ENCODE measurements around the gene PLCH2. TPM values are rescaled to one million over a fixed set of nuclear protein-coding genes. Genes with fewer than 3 reads are reported as not detected.

The PLCH2 gene
- total RNA-seq, 1 experiment from 2014 or later, result 7.2 TPM

GRCh38 chr1:2481885-2482284 is 5.8 kb downstream of the PLCH2 start:
- Histone ChIP-seq H3K27ac (ENCODE audit: low read length) (no peak overlapping the region), H4K20me1 (ENCODE audit: low read length) (no peaks in the 10 kb centered on the region), H3K79me2 (ENCODE audit: low read length) (no peaks in the 10 kb centered on the region), H3K9ac (ENCODE audit: low read length) (no peak overlapping the region), H3K9me3 (ENCODE audit: low read length) (no peaks in the 10 kb centered on the region), H3K9me2 (replicated peaks; ENCODE audit: low read length) (no peaks in the 10 kb centered on the region), H3K4me2 (ENCODE audit: low read length) (no peak overlapping the region), H3K4me3 (ENCODE audit: low read length) (no peak overlapping the region), H2AFZ (ENCODE audit: low read length) (no peak overlapping the region), H3K27me3 (ENCODE audit: low read length) (no peaks in the 10 kb centered on the region), H3K36me3 (ENCODE audit: low read depth, low read length) (no peaks in the 10 kb centered on the region), H3F3A (ENCODE audit: low read length, unreplicated experiment) (no peaks in the 10 kb centered on the region), H3K4me1 (ENCODE audit: insufficient read depth, low read length) (no peaks in the 10 kb centered on the region)
- ATAC-seq (peak; percentile 34), DNase-seq (peak; percentile 37)
- TF ChIP-seq EZH2phosphoT487 (IDR thresholded peaks at IDR 0.05; ENCODE audit: borderline replicate concordance, low read length) (no peak), EZH2 (IDR thresholded peaks at IDR 0.05; ENCODE audit: low read length, unreplicated experiment) (no peak)
- TF ChIP-seq, protein P1, sequence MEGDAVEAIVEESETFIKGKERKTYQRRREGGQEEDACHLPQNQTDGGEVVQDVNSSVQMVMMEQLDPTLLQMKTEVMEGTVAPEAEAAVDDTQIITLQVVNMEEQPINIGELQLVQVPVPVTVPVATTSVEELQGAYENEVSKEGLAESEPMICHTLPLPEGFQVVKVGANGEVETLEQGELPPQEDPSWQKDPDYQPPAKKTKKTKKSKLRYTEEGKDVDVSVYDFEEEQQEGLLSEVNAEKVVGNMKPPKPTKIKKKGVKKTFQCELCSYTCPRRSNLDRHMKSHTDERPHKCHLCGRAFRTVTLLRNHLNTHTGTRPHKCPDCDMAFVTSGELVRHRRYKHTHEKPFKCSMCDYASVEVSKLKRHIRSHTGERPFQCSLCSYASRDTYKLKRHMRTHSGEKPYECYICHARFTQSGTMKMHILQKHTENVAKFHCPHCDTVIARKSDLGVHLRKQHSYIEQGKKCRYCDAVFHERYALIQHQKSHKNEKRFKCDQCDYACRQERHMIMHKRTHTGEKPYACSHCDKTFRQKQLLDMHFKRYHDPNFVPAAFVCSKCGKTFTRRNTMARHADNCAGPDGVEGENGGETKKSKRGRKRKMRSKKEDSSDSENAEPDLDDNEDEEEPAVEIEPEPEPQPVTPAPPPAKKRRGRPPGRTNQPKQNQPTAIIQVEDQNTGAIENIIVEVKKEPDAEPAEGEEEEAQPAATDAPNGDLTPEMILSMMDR (conservative IDR thresholded peaks at IDR 0.05; ENCODE audit: low read depth, low read length), result no peak
- ChIA-PET POLR2A (ENCODE audit: unreplicated experiment) (no interaction called here), CTCF (no interaction called here)
- no TSS peak for BruUV-seq (replicated peaks)
- intact Hi-C loops (cut with micrococcal nuclease), result no loop called here

GRCh38 chr1:2482588-2482987 is 6.5 kb downstream of the PLCH2 start:
- Histone ChIP-seq H3K27me3 (ENCODE audit: low read length) (no peaks in the 10 kb centered on the region), H3F3A (ENCODE audit: low read length, unreplicated experiment) (no peaks in the 10 kb centered on the region), H3K79me2 (ENCODE audit: low read length) (no peaks in the 10 kb centered on the region), H3K4me3 (ENCODE audit: low read length) (no peak overlapping the region), H3K9me2 (replicated peaks; ENCODE audit: low read length) (no peaks in the 10 kb centered on the region), H2AFZ (ENCODE audit: low read length) (no peak overlapping the region), H4K20me1 (ENCODE audit: low read length) (no peaks in the 10 kb centered on the region), H3K9me3 (ENCODE audit: low read length) (no peaks in the 10 kb centered on the region), H3K9ac (ENCODE audit: low read length) (no peak overlapping the region), H3K4me2 (ENCODE audit: low read length) (no peak overlapping the region), H3K36me3 (ENCODE audit: low read depth, low read length) (no peaks in the 10 kb centered on the region), H3K27ac (ENCODE audit: low read length) (no peak overlapping the region), H3K4me1 (ENCODE audit: insufficient read depth, low read length) (no peaks in the 10 kb centered on the region)
- BruUV-seq (replicated peaks), result no TSS peak
- TF ChIP-seq EZH2 (IDR thresholded peaks at IDR 0.05; ENCODE audit: low read length, unreplicated experiment), result no peak
- no peak for TF ChIP-seq EZH2phosphoT487 (IDR thresholded peaks at IDR 0.05; ENCODE audit: borderline replicate concordance, low read length)
- TF ChIP-seq, protein P1 (conservative IDR thresholded peaks at IDR 0.05; ENCODE audit: low read depth, low read length), result no peak
- ChIA-PET POLR2A (ENCODE audit: unreplicated experiment) (interaction anchor here (0.6 kb wide), 1 partner anchor 1200 kb away, joined by 3 read pairs; no protein-coding TSS in a partner anchor), CTCF (no interaction called here)
- intact Hi-C loops (cut with micrococcal nuclease), result no loop called here
- DNase-seq, result no peak
- peak; percentile 20; the same call in 1 of the 2 replicates for ATAC-seq

DNA sequence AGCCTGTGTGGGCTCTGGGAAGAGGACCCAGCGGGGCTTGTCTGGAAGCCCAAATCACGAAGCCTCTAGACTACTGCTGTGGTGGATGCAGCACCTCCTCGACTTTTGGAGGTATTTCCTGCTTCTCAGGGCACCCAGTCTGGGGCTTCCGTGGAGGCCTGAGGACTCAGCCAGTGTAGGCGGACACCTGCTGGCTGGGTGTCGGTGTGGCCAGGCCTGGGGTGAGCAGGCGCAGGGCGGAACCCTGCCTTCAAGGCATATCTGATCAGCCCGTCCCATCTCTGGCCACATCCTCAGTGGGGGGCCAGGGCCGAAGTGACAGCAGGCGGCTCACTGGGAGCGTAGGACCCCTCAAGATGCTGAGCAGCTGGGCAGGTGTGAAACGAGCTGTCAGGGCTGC is 6.9 kb downstream of the PLCH2 start:
- intact Hi-C loops (cut with micrococcal nuclease), result no loop called here
- H3F3A ChIP-seq (ENCODE audit: low read length, unreplicated experiment), result no peaks in the 10 kb centered on the region
- no peaks in the 10 kb centered on the region for H3K4me1 ChIP-seq (ENCODE audit: insufficient read depth, low read length)
- no peak for ATAC-seq
- H3K9me2 ChIP-seq (replicated peaks; ENCODE audit: low read length), result no peaks in the 10 kb centered on the region
- TF ChIP-seq, protein P1 (conservative IDR thresholded peaks at IDR 0.05; ENCODE audit: low read depth, low read length), result no peak
- TF ChIP-seq EZH2 (IDR thresholded peaks at IDR 0.05; ENCODE audit: low read length, unreplicated experiment), result no peak
- TF ChIP-seq EZH2phosphoT487 (IDR thresholded peaks at IDR 0.05; ENCODE audit: borderline replicate concordance, low read length), result no peak
- ChIA-PET CTCF (no interaction called here), POLR2A (ENCODE audit: unreplicated experiment) (no interaction called here)
- no peaks in the 10 kb centered on the region for H3K79me2 ChIP-seq (ENCODE audit: low read length)
- no peak overlapping the region for H2AFZ ChIP-seq (ENCODE audit: low read length)
- no peaks in the 10 kb centered on the region for H3K27me3 ChIP-seq (ENCODE audit: low read length)
- no peak overlapping the region for H3K27ac ChIP-seq (ENCODE audit: low read length)
- H4K20me1 ChIP-seq (ENCODE audit: low read length), result no peaks in the 10 kb centered on the region
- H3K9me3 ChIP-seq (ENCODE audit: low read length), result no peaks in the 10 kb centered on the region
- no peaks in the 10 kb centered on the region for H3K36me3 ChIP-seq (ENCODE audit: low read depth, low read length)
- no peak for DNase-seq
- no peak overlapping the region for H3K9ac ChIP-seq (ENCODE audit: low read length)
- H3K4me3 ChIP-seq (ENCODE audit: low read length), result no peak overlapping the region
- BruUV-seq (replicated peaks), result no TSS peak
- H3K4me2 ChIP-seq (ENCODE audit: low read length), result no peak overlapping the region

Data from PC-3 (cell line).